HG03520 (cell line): ENCODE data around the gene SV2B.

Experiments used
- ATAC-seq: cut with Tn5 transposase; IDR thresholded peaks from one replicate; pipeline ENCODE4 v1.9.1; 2021; ENCODE audit warnings: mild to moderate bottlenecking, moderate library complexity; ENCODE audit not compliant: unreplicated experiment

Gene SV2B

GRCh38 chr15:91225741-91226140, 125.7 kb downstream of the SV2B start:
- no peak for ATAC-seq

- no peak for ATAC-seq
Observed at GRCh38 chr15:91227117-91227516, 127.1 kb downstream of the SV2B start.

GRCh38 chr15:91227766-91228165, 127.7 kb downstream of the SV2B start:
- ATAC-seq: no peak

GRCh38 chr15:91228383-91228782, 128.3 kb downstream of the SV2B start:
- ATAC-seq: no peak

GRCh38 chr15:91228890-91229289, 128.8 kb downstream of the SV2B start:
- ATAC-seq: no peak

GRCh38 chr15:91231703-91232102, 131.6 kb downstream of the SV2B start:
- ATAC-seq: no peak

- ATAC-seq: no peak
Observed at GRCh38 chr15:91234759-91235158, 134.7 kb downstream of the SV2B start.

- ATAC-seq: no peak
Observed at GRCh38 chr15:91235376-91235775, 135.3 kb downstream of the SV2B start.

- ATAC-seq: no peak
Observed at GRCh38 chr15:91237445-91237844, 137.4 kb downstream of the SV2B start.

- ATAC-seq: no peak
Observed at GRCh38 chr15:91238644-91239425, 138.8 kb downstream of the SV2B start.

GRCh38 chr15:91243826-91244225, 143.8 kb downstream of the SV2B start:
- no peak for ATAC-seq

GRCh38 chr15:91244919-91245318, 144.9 kb downstream of the SV2B start:
- ATAC-seq: no peak

- ATAC-seq: no peak
Observed at GRCh38 chr15:91246998-91247397, 146.9 kb downstream of the SV2B start.

- ATAC-seq: no peak
Observed at GRCh38 chr15:91249591-91249990, 149.5 kb downstream of the SV2B start.

- ATAC-seq: no peak
Observed at GRCh38 chr15:91252322-91252721, 152.3 kb downstream of the SV2B start.

- ATAC-seq: no peak
Observed at GRCh38 chr15:91252756-91253155, 152.7 kb downstream of the SV2B start.

- no peak for ATAC-seq
Observed at GRCh38 chr15:91253605-91254004, 153.5 kb downstream of the SV2B start.

- no peak for ATAC-seq
Observed at GRCh38 chr15:91254766-91255165, 154.7 kb downstream of the SV2B start.

GRCh38 chr15:91255670-91256192, 155.7 kb downstream of the SV2B start:
- no peak for ATAC-seq

GRCh38 chr15:91257746-91258414, 157.8 kb downstream of the SV2B start:
- no peak for ATAC-seq

- ATAC-seq: no peak
Observed at GRCh38 chr15:91258415-91258759, 158.3 kb downstream of the SV2B start.

- ATAC-seq: no peak
Observed at GRCh38 chr15:91259077-91259476, 159.0 kb downstream of the SV2B start.
